Bronchial epithelial cell (primary cell): ENCODE results near the gene ARSG. TPM values are rescaled to one million over a fixed set of nuclear protein-coding genes. Genes with fewer than 3 reads are reported as not detected.

Source experiments
- DNase-seq: peaks from one replicate; pipeline ENCODE4 v3.0.0-alpha.2; 2010; ENCODE audit warnings: low read depth
- FAIRE-seq: peaks from 2 replicates; lab custom pipeline; 2011; peaks lifted over from hg19 to GRCh38; lab: Jason Lieb, UNC
- H3K27me3 ChIP-seq: 2 replicates; pipeline ENCODE4 v1.5.1; 2011; ENCODE audit warnings: low read length; ENCODE audit not compliant: control insufficient read depth, insufficient read depth
- H3K36me3 ChIP-seq: 2 replicates; pipeline ENCODE4 v1.5.1; 2011; ENCODE audit warnings: low read length; ENCODE audit not compliant: control insufficient read depth, insufficient read depth
- H3K4me3 ChIP-seq: 2 replicates; pipeline ENCODE4 v1.5.1; 2011; ENCODE audit warnings: mild to moderate bottlenecking, low read depth, low read length, control low read depth
- total RNA-seq: library from RNA; depleted of rRNA; stranded (reverse); fragments of >200 nt; gene quantifications from 2 replicates; pipeline ENCODE4 v1.2.1, GENCODE V29; 2014
- TF ChIP-seq, protein P1 (sequence below): IDR thresholded peaks from 2 replicates; pipeline ENCODE4 v1.5.1; 2011; ENCODE audit warnings: mild to moderate bottlenecking, moderate library complexity, low read length, control low read depth, inconsistent platforms; ENCODE audit not compliant: insufficient read depth, severe bottlenecking

Gene ARSG
- total RNA-seq, 1 donor from 2014 or later = 0.79 TPM

DNA sequence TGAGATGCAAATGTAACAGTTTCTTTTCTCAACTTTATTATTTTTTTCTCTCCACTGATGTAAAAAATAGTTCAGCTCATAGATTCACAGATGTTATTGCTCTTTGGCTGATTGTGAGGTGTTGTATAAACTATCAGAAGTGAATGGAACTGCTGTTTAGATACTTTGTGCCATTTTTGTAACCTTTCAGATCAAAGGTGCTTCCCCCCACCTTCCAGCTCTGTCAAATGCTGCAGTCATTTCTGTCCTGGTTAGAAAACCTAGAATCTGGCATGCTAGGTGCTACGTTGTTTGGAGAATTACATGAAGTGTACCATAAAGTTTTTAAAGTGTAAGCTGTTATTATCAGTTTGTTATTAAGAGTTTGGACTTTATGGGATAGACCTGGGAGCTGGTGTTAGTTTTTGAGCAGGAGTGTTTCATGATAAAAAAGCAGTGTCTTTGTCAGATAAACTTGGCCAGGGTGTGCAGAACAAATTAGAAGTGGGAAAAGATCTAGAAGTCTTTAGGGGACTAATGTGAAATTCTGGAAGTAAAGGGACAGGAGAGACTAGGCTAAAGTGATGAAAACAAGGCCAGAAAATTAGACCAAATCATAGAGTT, 167.8 kb downstream of the ARSG start:
- FAIRE-seq = no peak
- no peaks in the 10 kb centered on the region for H3K36me3 ChIP-seq
- DNase-seq = no peak
- H3K4me3 ChIP-seq = no peak overlapping the region
- H3K27me3 ChIP-seq = no peaks in the 10 kb centered on the region
- TF ChIP-seq, protein P1, sequence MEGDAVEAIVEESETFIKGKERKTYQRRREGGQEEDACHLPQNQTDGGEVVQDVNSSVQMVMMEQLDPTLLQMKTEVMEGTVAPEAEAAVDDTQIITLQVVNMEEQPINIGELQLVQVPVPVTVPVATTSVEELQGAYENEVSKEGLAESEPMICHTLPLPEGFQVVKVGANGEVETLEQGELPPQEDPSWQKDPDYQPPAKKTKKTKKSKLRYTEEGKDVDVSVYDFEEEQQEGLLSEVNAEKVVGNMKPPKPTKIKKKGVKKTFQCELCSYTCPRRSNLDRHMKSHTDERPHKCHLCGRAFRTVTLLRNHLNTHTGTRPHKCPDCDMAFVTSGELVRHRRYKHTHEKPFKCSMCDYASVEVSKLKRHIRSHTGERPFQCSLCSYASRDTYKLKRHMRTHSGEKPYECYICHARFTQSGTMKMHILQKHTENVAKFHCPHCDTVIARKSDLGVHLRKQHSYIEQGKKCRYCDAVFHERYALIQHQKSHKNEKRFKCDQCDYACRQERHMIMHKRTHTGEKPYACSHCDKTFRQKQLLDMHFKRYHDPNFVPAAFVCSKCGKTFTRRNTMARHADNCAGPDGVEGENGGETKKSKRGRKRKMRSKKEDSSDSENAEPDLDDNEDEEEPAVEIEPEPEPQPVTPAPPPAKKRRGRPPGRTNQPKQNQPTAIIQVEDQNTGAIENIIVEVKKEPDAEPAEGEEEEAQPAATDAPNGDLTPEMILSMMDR = no peak

DNA sequence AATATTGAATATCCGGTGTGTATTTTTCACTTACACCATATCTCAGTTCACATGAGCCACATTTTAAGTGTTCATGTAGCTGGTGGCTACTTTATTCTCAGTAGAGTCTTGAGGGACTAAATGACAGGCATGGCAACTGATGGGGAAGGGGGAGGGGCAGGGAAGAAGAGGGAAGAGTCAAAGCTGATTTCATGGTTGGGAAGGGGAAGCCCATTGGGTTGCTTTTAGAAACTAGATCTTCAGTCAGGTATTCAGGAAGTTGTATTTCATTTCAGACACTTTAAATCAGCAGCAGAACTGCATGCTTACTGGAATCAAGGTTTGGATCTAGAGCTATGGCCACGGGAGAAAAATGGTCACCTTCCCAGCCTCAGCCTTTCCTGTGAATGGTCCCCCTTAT, 168.9 kb downstream of the ARSG start:
- FAIRE-seq = no peak
- TF ChIP-seq, protein P1 = no peak

DNA sequence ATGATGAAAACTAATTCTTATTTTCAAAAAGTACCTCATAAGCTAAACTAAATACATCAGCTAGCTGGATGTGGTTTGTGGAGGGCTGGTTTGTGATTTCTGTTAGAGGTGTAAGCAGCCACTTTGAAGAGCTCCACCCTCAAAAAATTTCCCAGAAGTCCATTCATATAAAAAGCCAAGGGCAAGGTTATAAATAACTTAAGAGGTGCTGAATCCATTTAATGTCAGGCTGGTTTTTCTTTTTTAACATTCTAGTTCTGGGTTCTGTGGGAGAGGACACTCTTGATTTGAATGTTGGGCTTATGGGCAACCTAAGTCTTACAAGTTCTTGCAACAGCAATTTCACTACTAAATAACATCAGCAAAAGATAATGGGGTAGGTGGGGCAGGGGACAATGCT, 169.4 kb downstream of the ARSG start:
- Histone ChIP-seq H3K27me3 (no peaks in the 10 kb centered on the region), H3K4me3 (no peak overlapping the region), H3K36me3 (no peaks in the 10 kb centered on the region)
- TF ChIP-seq, protein P1 = no peak
- DNase-seq (no peak), FAIRE-seq (no peak)

More for the DNA sequence above, 168.9 kb downstream of the ARSG start:
- no peak overlapping the region for H3K4me3 ChIP-seq
- no peaks in the 10 kb centered on the region for H3K27me3 ChIP-seq
- no peaks in the 10 kb centered on the region for H3K36me3 ChIP-seq
- DNase-seq = no peak

DNA sequence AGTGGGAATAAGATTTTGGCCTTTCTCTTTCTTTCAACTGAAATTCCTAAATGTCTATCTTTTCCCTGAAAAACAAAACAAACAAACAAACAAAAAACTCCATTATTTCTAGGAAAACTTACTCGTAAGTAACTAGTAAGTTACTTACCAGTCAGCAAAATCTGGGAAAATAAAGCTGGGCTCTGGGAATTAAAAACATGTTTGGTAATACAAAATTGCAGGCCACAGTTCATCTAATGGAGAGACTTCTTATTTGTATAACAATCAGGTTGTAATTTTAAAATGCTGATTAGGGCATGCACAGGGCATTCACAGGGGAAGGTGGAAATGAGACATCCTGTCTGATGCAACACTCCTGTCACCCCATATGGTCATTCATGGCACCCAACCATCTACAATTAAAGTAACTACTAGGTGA, 169.8 kb downstream of the ARSG start:
- Histone ChIP-seq H3K27me3 (no peaks in the 10 kb centered on the region), H3K4me3 (no peak overlapping the region), H3K36me3 (no peaks in the 10 kb centered on the region)
- FAIRE-seq (no peak), DNase-seq (peak; percentile 37)
- TF ChIP-seq, protein P1 = no peak

DNA sequence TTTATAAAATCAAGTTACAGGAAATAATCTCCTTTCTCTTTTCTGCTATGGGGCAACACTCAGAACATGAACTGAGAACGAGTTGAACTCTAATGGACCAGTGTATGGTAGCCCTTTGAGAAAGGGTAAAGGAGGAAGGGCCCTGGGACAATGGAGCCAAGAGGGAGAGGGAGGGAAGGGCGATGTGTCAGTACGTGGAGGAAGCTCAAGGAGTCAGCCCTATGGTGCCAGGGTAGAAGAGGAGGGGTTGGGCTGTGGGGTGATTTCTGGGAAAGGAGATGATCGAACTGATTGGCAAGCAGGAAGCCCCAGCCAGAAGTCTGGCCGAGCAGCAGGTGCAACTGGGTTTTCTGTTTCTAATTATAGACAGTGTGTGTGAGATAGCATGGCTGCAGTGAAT, 170.3 kb downstream of the ARSG start:
- FAIRE-seq = no peak
- Histone ChIP-seq H3K27me3 (no peaks in the 10 kb centered on the region), H3K36me3 (no peaks in the 10 kb centered on the region), H3K4me3 (no peak overlapping the region)
- TF ChIP-seq, protein P1 = no peak
- DNase-seq = no peak
